ENCODE results near the gene GBF1. TPM values are rescaled to one million over a fixed set of nuclear protein-coding genes. Genes with fewer than 3 reads are reported as not detected.

GBF1 gene
- total RNA-seq, 1 donor: 52.1 TPM

DNA sequence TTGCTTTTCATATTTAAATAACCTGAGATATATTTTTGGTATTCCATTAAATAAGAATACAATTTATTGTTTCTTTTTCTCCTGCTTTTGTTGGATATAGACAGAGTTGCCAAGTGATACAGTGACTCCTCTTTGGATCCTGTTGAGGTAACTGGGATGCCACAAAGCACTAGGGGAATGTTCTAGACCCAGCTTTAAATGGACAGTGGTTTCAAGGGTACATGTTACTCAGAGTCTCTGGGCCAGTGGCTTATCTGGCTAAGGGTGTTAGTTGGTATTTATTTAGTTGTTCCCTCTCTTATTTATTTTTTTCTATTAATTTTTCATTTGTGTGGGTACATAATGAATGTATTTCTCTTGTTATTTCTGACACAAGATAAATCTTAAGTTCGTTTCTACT, 9.1 kb downstream of the GBF1 start:
- no peak for TF ChIP-seq CTCF (IDR thresholded peaks at IDR 0.05; ENCODE audit: insufficient read depth, low read length)
- DNase-seq (ENCODE audit: low read depth): no peak
- H3K4me3 ChIP-seq (ENCODE audit: low read depth, low read length): no peak overlapping the region

DNA sequence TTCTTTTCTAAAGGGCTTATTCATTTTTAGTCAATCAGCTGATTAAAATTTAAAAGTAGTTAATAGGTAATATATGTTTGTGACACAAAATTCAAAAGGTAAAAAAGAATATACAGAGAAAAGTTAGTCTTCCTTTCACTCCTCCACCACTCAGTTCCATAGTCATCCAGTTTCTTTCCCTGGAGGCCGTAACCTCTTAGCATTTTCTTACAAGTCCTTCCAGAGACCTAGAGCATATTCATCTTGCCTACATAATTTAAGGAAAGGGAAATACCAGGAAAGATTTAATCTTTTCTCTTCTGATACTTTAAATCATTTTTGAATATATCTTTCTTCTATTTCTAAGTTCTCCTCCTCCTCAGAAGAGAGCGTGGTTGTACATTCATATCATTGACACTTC, 10.1 kb downstream of the GBF1 start:
- TF ChIP-seq CTCF (IDR thresholded peaks at IDR 0.05; ENCODE audit: insufficient read depth, low read length): no peak
- DNase-seq (ENCODE audit: low read depth): no peak
- H3K4me3 ChIP-seq (ENCODE audit: low read depth, low read length): no peak overlapping the region

- DNase-seq (ENCODE audit: low read depth): no peak
- no peak overlapping the region for H3K4me3 ChIP-seq (ENCODE audit: low read depth, low read length)
- TF ChIP-seq CTCF (IDR thresholded peaks at IDR 0.05; ENCODE audit: insufficient read depth, low read length): no peak
These were observed 15.9 kb downstream of the GBF1 start for GRCh38 chr10:102261196-102261595.

- no peak for TF ChIP-seq CTCF (IDR thresholded peaks at IDR 0.05; ENCODE audit: insufficient read depth, low read length)
- no peak overlapping the region for H3K4me3 ChIP-seq (ENCODE audit: low read depth, low read length)
- peak; percentile 53 for DNase-seq (ENCODE audit: low read depth)
These were observed 16.5 kb downstream of the GBF1 start for GRCh38 chr10:102261842-102262241.

DNA sequence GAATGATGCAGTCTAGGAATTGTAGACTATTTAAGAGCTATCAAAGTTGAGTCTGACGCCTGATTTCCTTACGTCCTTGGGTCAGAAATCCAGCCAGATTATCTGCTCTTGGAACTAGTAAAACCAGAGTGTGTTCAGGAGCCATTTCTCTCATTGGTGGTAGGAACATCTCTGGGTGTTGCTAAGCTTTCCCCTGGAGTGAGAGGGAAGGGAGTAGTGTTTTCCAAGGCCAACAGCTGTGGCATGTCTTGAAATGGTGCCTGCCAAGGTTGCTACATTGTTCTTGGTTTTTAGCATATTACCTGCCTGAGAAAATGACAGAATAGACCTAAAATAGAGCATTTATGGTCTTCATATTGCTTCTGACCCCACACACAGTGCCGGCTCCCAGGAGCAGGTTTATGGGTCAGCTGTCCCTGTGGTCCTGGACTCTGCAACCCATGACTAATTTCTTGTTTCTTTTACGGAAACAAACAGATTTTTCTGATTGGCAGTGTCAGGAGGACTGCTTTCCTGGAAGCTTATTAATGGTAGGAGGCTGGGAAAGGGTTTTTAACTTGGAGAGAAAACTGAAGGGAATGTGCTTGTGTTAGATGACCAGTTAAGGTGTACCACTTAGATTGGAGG, 17.5 kb downstream of the GBF1 start:
- DNase-seq (ENCODE audit: low read depth): peak; percentile 13
- H3K4me3 ChIP-seq (ENCODE audit: low read depth, low read length): no peak overlapping the region
- no peak for TF ChIP-seq CTCF (IDR thresholded peaks at IDR 0.05; ENCODE audit: insufficient read depth, low read length)

DNA sequence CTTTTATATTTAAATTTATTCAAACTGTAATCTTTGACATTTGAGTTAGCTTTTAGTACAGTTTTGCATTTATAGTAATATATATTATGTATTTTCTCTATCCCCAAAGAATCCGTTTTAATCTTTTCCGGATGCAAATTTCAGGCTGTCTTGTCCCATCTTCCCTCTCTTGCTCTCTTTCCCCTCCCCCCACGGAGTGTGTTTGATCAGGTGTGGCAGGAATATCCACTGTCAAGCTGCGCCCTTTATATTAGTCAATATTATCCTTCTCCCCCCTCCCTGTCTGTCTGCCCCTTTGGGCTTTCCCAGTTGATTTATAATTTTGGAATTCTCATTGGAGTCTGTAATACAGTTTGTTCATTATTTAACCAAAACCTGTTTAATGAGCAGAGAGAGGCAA, 19.0 kb downstream of the GBF1 start:
- no peak for TF ChIP-seq CTCF (IDR thresholded peaks at IDR 0.05; ENCODE audit: insufficient read depth, low read length)
- H3K4me3 ChIP-seq (ENCODE audit: low read depth, low read length): no peak overlapping the region
- DNase-seq (ENCODE audit: low read depth): no peak

DNA sequence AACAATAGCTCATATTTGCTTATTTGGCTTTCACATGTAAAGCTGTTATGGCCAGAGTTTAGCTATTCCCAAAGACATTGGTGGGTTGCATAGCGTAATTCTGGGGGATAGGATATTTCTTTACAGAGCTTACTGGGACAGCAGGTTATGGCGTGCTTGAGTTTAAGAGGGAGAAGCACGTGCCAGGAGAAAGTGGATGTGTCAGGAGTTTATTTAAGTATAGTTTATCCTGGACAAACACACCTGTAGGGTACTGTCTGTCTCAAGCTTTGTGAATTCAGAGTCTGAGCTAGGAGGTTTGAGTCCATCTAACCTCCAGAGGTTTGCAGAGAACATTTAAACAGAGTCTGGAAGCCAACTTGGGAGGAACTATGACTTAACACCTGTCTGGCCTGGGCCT, 21.3 kb downstream of the GBF1 start:
- no peak for TF ChIP-seq CTCF (IDR thresholded peaks at IDR 0.05; ENCODE audit: insufficient read depth, low read length)
- H3K4me3 ChIP-seq (ENCODE audit: low read depth, low read length): no peak overlapping the region

More for the DNA sequence above, 21.3 kb downstream of the GBF1 start:
- DNase-seq (ENCODE audit: low read depth): no peak
